HG03135 (cell line): Measurements from ENCODE around the gene ESF1.
"Not testable (repeated sequence)": the region's sequence is repeated elsewhere in the genome, so short reads cannot be mapped to it uniquely, and the experiment has no call there.

Experiments used
- ATAC-seq: cut with Tn5 transposase; IDR thresholded peaks from one replicate; pipeline ENCODE4 v1.9.1; 2021; ENCODE audit warnings: mild to moderate bottlenecking, moderate library complexity; ENCODE audit not compliant: unreplicated experiment

The ESF1 gene

GRCh38 chr20:13791540-13792459, 7.1 kb upstream of the ESF1 start:
- no peak for ATAC-seq

GRCh38 chr20:13790708-13791107, 6.0 kb upstream of the ESF1 start:
- no peak for ATAC-seq

GRCh38 chr20:13788167-13788834, 3.6 kb upstream of the ESF1 start:
- peak; percentile 30 for ATAC-seq

- ATAC-seq = no peak
Observed at GRCh38 chr20:13786143-13786828, 1.6 kb upstream of the ESF1 start.

GRCh38 chr20:13784271-13784892, 337 bp downstream of the ESF1 start:
- peak; percentile 3 for ATAC-seq

- no peak for ATAC-seq
Observed at GRCh38 chr20:13783528-13783927, 1.2 kb downstream of the ESF1 start.

GRCh38 chr20:13778827-13779226, 5.9 kb downstream of the ESF1 start:
- ATAC-seq = no peak

GRCh38 chr20:13777171-13777601, 7.5 kb downstream of the ESF1 start:
- no peak for ATAC-seq

- ATAC-seq = no peak
Observed at GRCh38 chr20:13775867-13776266, 8.9 kb downstream of the ESF1 start.

- ATAC-seq = no peak
Observed at GRCh38 chr20:13772529-13772928, 12.2 kb downstream of the ESF1 start.

GRCh38 chr20:13771853-13772453, 12.8 kb downstream of the ESF1 start:
- no peak for ATAC-seq

- no peak for ATAC-seq
Observed at GRCh38 chr20:13770141-13770540, 14.6 kb downstream of the ESF1 start.

- no peak for ATAC-seq
Observed at GRCh38 chr20:13765868-13766416, 18.8 kb downstream of the ESF1 start.

GRCh38 chr20:13765299-13765698, 19.4 kb downstream of the ESF1 start:
- no peak for ATAC-seq

- ATAC-seq = not testable (repeated sequence)
Observed at GRCh38 chr20:13760451-13760946, 24.2 kb downstream of the ESF1 start.

GRCh38 chr20:13758884-13759283, 25.8 kb downstream of the ESF1 start:
- no peak for ATAC-seq

GRCh38 chr20:13756551-13756950, 28.2 kb downstream of the ESF1 start:
- no peak for ATAC-seq

- ATAC-seq = no peak
Observed at GRCh38 chr20:13755809-13756208, 28.9 kb downstream of the ESF1 start.

- ATAC-seq = no peak
Observed at GRCh38 chr20:13753436-13754036, 31.2 kb downstream of the ESF1 start.

GRCh38 chr20:13749811-13750210, 34.9 kb downstream of the ESF1 start:
- ATAC-seq = no peak
